ENCODE results near the gene CRADD. TPM values are rescaled to one million over a fixed set of nuclear protein-coding genes. Genes with fewer than 3 reads are reported as not detected.
"Not testable (repeated sequence)": the region's sequence is repeated elsewhere in the genome, so short reads cannot be mapped to it uniquely, and the experiment has no call there.

Gene CRADD
- total RNA-seq, 2 donors from 2014 or later = 27.2 to 75.2 TPM

- intact Hi-C loops (cut with DNase I) = no loop called here
- no peaks in the 10 kb centered on the region for H3K36me3 ChIP-seq (replicated peaks in 1 of 2; ENCODE audit: insufficient read depth in 1 of 2, low read depth in 2 of 2)
- no peak overlapping the region for H3K27ac ChIP-seq
- peaks cover 0 to 3% (median 3%) of the 10 kb centered on the region in 3 donors for H3K9me3 ChIP-seq
- no peaks in the 10 kb centered on the region for H3K27me3 ChIP-seq
- no peak for ATAC-seq
- no peaks in the 10 kb centered on the region for H3K4me1 ChIP-seq
- TF ChIP-seq POLR2A (IDR thresholded peaks at IDR 0.05) (no peak), CTCF (IDR thresholded peaks at IDR 0.05) (no peak)
- H3K4me3 ChIP-seq = no peak overlapping the region
- no peak for DNase-seq
- 79% methylated on average over 6 to 7 of the region's 7 CpGs for WGBS, 2 donors
These were observed 193.0 kb downstream of the CRADD start for GRCh38 chr12:93870020-93870795.

- H3K27ac ChIP-seq; intact Hi-C loops (cut with DNase I); ATAC-seq; H3K9me3 ChIP-seq; H3K4me1 ChIP-seq; H3K4me3 ChIP-seq; DNase-seq; H3K36me3 ChIP-seq (replicated peaks in 1 of 2; ENCODE audit: insufficient read depth in 1 of 2, low read depth in 2 of 2); H3K27me3 ChIP-seq: not testable (repeated sequence)
- 64 to 67% methylated on average over 1 of the region's 1 CpG for whole genome bisulfite sequencing, 2 donors
These were observed 194.4 kb downstream of the CRADD start for GRCh38 chr12:93871566-93871965.

GRCh38 chr12:93873561-93873960 lies 196.4 kb downstream of the CRADD start:
- Histone ChIP-seq H3K27me3 (no peaks in the 10 kb centered on the region), H3K4me3 (no peak overlapping the region), H3K36me3 (replicated peaks in 1 of 2; ENCODE audit: insufficient read depth in 1 of 2, low read depth in 2 of 2) (no peaks in the 10 kb centered on the region), H3K4me1 (no peaks in the 10 kb centered on the region), H3K9me3 (peaks cover 0 to 3% (median 0%) of the 10 kb centered on the region in 3 donors), H3K27ac (no peak overlapping the region)
- TF ChIP-seq POLR2A (IDR thresholded peaks at IDR 0.05) (no peak), CTCF (IDR thresholded peaks at IDR 0.05) (no peak)
- intact Hi-C loops (cut with DNase I) = no loop called here
- DNase-seq (no peak), ATAC-seq (no peak)
- 85 to 86% methylated on average over 5 of the region's 5 CpGs for WGBS, 2 donors

- intact Hi-C loops (cut with DNase I) = no loop called here
- Histone ChIP-seq H3K36me3 (replicated peaks in 1 of 2; ENCODE audit: insufficient read depth in 1 of 2, low read depth in 2 of 2) (no peaks in the 10 kb centered on the region), H3K4me1 (no peaks in the 10 kb centered on the region), H3K27ac (no peak overlapping the region), H3K4me3 (no peak overlapping the region), H3K27me3 (no peaks in the 10 kb centered on the region), H3K9me3 (no peaks in the 10 kb centered on the region)
- WGBS, 2 donors = 65 to 76% methylated on average over 1 of the region's 1 CpG
- no peak for TF ChIP-seq CTCF (IDR thresholded peaks at IDR 0.05)
- no peak for DNase-seq
- no peak for ATAC-seq
These were observed 198.0 kb downstream of the CRADD start for GRCh38 chr12:93875157-93875556.

GRCh38 chr12:93876360-93876759 lies 199.2 kb downstream of the CRADD start:
- Histone ChIP-seq H3K4me3 (no peak overlapping the region), H3K27ac (no peak overlapping the region), H3K27me3 (no peaks in the 10 kb centered on the region), H3K4me1 (no peaks in the 10 kb centered on the region), H3K36me3 (replicated peaks in 1 of 2; ENCODE audit: insufficient read depth in 1 of 2, low read depth in 2 of 2) (no peaks in the 10 kb centered on the region), H3K9me3 (no peaks in the 10 kb centered on the region)
- no peak for DNase-seq
- no peak for ATAC-seq
- intact Hi-C loops (cut with DNase I) = no loop called here
- no peak for TF ChIP-seq POLR2A (IDR thresholded peaks at IDR 0.05)
- no peak for TF ChIP-seq CTCF (IDR thresholded peaks at IDR 0.05)

Measured in body of pancreas (tissue), 4 donors.